HG02973 (cell line): ENCODE data around the gene SLC1A2.

Experiments used
- ATAC-seq: cut with Tn5 transposase; IDR thresholded peaks from one replicate; pipeline ENCODE4 v1.9.1; 2021; ENCODE audit warnings: moderate library complexity; ENCODE audit not compliant: unreplicated experiment

Gene SLC1A2

DNA sequence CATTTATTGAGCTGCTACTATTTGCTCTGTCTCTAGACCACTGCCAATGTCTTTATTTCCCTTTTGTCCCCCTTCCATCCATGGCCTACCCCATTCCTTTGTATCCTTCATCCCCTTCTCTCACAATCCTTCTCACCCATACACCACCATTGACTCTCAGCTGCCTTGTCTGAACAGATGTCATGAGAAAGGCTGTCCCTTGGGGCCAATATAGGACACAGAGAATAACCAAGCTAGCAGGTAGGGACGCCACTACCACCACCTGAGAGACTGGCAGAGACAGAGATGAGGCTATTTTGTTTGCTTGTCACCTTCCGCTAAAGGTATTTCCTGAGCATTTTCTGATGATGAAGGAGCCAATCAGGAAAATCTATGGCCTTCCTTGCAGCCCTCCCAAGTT is 141.5 kb downstream of the SLC1A2 start:
- ATAC-seq: no peak

DNA sequence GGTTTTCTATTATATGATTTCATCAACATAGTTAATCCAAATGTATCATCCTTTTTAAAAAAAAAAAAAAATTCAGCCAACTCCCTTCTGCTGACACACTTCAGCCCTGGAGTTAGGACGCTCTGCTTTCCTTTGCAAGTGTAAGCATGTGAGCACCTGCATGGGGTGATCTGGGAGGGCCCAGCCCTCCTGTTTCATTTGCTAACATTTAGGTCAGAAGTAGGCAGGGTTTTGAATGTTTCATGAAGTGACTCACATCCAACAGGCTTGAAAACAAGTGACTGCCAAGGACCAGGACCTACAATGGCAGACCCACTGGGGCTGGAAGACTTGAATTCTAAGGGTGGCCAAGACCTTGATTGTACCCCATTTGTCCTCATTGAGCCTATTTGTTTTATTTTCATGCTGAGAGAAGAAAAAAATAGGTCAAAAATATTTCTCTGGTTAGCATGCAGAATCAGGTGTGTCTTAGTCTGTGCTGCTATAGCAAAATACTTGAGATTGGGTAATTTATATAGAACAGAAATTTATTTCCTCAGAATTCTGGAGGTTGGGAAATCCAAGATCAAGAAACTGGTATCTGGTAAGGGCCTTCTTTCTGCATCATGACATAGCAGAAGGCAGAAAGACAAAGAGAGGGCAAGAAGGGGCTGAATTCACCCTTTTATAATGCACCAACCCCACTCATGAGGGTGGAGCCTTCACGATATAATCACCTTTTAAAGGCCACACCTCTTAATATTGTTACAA is 142.8 kb downstream of the SLC1A2 start:
- no peak for ATAC-seq

DNA sequence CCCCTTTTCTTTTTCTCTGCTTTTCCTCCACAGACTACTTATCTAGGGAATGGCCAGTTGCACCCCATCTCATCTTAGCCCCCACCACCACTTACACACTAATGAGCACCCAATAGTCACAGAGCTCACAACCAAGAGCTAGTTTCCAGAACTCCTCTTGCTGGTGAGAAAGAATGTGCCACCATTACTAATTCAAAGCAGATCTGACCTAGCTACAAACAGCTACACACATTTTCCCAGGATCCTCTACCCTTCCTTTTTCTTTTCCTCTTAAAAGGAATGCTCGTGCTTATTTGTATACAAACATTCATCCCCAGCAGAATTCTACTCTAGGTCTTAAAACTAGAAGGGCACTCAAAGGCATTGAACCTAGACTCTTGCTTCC is 143.6 kb downstream of the SLC1A2 start:
- ATAC-seq: no peak

DNA sequence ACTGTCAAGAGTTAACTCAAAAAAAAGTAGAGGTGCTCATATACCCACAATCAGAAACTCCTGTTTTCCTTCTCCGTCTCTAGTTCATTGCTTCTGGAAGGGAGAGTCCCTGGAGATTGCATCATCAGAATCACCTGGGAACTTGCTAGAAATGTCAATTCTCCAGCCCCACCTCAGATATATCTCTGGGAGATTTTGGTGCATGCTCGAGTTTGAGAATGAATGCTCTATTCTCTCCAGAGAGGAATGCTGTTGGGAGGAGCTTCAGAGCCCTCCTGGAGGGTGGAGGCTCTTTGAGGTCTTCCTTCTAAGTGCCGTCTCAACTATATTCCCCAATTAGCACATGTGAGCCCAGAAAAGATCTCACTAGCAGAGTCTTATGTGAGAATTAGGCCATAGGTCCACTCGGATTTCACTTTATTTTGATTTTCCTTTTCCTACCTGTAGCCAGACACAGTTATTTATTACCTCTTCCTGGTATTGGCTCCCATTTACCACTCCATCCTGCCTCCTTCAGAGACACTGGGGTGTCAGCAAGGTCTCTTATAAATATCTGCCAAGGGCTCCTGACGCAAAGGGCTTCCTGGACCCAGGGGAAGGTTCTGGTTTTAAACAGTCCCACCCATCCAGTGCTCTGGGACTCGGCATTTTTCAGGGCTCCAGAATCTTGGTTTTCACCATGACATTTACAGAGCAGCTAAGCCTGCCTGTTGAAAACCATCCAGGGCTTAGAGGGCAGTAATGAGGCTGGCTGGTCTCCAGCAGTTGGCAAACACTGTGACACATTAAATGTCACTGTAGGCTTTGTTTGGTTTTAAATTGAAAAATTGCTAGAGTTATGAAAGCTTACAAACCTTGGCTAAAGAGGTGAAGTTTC is 144.2 kb downstream of the SLC1A2 start:
- ATAC-seq: no peak

DNA sequence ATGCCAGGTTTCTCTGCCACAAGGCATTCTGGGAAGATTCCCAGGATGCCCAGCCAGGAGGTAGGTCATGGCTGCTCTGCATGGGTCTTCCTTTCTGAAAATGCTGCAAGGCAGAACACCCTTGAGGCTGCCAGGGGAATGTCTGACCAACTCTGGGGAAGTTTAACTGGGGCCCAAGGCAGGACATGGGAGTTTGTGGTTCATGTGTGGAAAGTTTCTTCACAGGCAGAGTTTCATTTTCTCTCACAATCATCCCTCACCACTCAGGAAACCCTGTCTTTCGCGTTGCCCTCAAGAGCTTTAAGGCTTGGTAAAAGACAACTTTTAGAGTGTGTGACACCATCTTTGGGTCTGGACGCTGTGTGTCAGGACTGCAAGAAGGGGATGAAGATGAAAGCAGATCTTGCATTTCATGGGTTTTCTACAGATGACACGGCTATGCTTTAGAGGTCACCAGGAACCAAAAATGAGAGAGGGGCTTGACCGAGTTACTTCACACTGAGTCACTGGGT is 146.9 kb downstream of the SLC1A2 start:
- ATAC-seq: peak; percentile 86

DNA sequence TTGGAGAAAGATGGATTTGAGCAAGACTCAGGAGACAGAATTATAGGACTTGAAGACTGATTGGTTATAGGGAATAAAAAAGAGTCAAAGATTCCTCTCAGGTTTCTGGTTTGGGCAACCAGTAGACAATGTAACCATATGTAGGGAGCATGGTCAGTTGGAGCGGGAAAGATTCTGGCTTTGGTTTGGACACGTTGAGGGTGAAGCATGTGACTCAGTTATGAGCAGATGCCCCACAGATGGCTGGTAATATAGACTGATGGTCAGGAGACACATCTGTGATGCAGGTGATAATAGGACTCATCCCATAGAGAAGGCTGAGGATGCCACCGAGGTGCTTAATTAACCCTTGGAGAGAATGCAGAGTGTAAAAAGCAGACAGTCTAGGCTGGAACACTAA is 148.3 kb downstream of the SLC1A2 start:
- ATAC-seq: no peak

DNA sequence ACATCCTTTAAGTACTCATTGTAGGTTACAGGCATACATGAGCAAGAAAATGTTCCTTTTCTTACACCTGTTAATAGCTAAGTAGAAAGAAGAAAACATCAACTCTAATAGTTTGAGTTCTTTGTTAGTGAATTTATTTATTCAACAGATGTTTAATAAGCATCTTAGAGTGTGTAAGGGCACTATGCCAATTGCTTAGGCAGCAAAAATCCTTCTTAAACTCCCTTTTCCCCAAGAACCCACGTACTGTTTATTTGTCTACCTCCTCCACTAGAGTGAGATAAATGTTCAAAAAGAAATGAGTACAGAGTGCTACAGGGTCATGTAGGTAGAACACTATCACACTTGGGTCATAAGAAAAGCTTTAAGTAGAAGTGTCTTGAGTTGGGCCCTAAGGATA is 149.0 kb downstream of the SLC1A2 start:
- ATAC-seq: no peak

DNA sequence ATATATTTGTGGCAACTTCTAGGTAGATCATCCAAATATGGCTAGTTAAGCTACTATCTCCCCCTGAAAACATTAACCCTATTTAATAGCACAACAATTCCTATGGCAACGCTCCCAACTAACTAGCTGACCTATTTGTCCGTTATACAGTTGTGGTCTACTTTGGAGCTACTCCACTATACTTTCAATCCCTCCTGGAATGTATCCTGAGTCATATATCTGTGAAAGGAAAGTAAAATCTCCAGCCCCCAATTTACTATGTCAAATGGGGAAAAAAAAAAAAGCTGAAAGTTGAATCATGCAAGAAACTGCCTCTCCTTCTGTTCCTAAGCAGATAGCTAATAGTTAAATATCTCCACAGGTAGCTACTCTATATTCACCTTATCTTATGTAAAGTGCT is 151.9 kb downstream of the SLC1A2 start:
- ATAC-seq: no peak

DNA sequence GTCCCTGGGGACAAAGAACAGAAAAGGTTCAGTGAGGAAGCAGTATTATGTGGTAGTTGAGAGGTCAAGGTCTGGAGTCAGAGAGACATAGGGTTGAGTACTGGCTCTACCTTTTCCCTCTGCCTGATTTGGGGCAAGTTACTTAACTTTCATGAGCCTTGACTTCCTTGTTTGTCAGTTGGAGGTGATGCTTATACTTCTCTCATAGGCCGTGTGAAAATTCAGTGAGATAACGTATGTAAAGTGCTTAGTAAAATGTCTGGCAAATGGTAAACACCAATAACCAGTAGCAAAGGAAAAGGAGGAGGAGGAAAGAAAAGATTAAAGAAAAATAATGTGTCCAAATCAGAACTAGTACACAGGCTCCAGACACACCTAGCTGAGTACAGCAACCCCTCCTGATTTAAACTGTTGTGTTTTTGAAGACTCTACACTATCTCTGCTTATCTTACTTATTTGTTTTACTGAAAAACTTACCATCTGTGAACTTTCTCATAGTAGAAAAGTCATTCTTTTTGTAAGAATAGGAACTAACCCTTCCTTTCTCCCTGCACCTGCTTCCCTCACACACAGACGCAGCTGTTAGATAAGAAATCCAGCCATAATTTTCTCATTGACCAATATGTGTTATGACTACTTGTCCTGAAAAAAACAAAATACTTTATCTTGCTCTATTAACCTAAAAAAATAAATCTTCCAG is 153.5 kb downstream of the SLC1A2 start:
- ATAC-seq: no peak

DNA sequence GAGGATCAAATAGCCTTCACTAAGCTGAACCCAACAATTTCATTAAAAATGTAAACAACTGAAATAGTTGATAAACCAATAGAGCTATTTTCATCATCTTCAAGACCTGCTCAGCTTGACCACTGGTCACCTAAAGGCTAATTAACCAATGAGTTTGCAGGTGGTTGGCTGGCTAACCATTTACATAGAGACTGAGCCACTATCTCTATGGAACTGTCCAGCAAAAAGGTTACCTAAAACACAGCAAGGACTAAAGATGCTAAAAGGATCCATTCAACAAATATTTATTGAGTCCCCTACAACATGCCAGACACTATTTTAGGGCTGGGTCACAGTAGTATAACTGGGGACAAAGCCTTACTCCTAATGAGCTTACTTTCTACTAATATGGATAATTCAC is 156.6 kb downstream of the SLC1A2 start:
- no peak for ATAC-seq

DNA sequence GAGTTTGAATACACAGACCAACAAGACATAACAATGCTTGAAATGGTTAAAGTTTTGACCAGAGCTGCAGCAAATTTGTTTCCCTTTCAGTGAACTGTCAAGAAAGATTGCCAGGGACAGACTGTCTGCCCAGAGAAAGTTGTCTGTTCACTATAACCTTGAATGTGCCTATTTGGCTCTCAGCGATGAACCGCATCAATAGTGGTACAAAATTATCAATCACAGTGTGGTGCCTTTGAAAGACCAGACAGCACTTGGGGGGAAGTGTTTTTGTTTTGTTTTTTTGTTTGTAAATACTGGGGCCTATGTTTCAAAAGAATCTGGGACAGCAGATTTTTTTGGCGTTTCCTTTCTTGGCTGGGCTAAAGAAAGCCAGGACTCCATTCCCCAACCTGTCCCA is 157.3 kb downstream of the SLC1A2 start:
- no peak for ATAC-seq

DNA sequence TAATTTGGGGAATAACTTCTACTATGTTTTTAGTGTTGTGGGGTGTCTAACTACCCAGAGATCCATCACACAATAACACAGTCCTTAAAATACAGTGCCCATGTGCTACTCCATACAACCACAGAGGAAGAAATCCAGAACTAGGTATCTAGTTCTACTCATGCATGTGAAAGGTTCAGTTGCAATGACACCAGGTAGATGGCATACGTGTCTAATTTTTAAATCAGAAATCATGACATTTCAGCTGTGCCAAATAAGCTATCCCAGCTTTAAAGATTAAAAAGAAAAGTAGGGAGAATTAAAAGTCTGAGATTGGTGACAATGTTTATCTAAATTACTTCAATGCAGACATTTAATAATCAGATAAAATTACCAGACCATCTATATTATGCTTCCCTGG is 158.2 kb downstream of the SLC1A2 start:
- no peak for ATAC-seq

DNA sequence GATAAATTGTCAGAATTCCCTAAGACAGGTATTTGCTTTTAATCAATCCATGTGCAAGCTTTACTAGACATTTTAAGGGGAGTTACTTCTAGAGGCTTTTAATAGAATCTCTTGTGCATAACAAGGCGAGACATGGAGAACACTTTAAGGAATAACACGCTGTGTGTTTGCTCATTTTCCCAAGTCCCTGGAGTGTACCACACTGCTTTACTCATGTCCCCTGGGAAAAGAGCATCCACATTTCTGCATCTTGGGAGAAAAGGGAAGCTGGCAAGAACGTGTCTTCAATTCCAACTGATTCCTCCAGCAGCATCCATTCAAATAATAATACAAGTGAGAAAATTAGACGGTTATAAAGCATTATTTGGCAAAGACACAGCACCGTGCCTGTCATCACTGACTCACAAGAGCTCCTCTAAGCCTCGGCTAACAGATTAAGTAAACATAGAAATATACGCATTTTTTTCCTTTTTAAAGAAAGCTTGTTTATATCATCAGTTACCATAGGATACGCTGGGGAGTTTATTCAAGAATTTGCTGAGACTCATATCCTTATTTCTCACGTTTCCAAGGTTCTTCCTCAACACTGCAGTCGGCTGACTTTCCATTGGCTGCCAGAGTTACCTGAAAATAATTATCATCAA is 158.9 kb downstream of the SLC1A2 start:
- no peak for ATAC-seq

DNA sequence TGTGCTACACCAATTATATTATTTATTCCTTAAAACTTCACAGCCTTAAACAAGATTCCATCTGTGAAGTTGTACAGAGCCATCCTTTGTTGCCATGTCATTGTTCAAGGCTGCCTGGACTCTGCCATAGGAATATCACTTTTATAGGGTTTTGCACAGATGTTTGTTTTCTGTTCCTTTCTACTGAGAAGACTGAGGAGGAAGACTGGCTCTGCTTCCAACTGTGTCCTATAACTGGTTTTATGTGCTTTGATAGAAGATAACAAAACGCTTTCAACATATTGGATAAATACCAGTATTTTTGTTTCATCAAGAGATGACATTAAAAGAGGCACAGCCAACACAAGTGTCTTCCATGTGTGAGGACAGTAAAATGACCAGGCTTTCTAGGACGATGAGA is 159.8 kb downstream of the SLC1A2 start:
- no peak for ATAC-seq

DNA sequence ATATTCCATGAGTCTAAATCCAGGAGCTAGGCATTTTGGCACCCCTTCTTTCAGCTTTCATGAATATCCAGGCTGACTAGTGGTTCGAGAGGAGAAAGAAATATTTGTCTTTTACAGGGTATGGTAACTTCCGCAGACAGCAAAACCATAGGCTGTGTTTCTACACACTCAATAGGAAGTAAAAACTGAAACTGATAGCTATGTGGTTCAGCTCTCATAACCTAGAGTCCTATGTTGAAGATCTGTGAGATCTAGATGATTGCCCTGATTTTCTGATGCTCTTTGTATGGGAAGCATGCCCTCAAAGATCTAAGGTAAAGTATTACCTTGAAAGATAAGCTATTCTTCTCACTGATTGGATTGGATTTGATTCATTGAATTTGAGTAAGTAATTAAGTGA is 162.1 kb downstream of the SLC1A2 start:
- peak; percentile 95 for ATAC-seq

DNA sequence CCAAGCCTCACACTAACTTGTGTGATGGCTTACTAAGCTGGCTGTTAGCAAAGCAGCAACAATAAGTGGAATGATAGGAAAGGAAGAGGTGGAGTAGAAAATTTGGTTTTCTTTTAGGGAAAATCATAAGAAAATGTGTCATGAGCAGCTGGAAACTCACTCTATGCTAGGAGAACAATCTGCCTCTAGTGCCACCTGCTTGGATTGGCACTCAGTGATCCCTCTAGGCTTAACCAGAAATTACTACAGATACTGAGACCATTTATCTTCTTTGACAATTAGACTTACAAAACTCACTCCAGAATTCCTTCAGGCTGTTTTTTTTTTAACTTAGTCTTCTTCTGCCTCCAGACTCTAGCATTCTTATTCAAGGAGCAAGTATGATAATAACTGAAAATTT is 163.1 kb downstream of the SLC1A2 start:
- no peak for ATAC-seq

DNA sequence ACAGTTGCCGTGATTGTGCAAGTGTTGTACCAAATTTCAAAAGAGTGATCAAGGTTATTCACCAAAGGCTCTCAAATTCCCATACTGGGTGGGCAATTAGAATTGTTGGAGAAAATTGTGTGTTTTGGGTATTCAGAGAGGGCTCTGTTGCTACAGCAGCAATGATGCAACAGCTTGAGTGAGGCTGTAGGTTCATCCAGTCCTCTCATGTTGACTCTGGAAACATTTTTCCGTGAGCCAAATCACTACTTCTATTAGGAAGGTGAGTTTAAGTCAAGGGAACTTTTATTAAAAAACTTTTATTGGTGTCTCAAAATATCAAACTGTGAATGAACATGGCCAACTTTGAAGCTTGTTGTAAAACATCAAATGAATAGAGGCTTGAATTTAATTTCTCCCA is 163.8 kb downstream of the SLC1A2 start:
- no peak for ATAC-seq

DNA sequence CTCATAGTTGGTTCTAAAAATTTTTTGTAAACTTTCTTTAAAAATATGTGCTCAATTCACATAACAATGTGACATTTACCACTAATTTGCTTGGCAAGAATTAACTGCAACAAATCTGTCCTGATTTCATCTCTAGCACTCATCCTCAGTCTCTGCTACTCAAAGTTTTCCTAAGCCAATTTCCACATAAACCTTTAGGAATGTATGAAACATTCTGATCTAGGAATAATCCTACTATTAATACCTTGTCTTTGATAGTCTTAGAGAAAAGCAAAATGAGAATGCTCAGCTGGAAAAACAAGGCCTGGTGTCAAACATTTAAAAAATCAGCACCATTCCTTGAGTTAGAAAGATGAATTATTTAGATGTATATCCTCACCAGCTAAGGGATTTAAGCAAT is 166.1 kb downstream of the SLC1A2 start:
- ATAC-seq: no peak

DNA sequence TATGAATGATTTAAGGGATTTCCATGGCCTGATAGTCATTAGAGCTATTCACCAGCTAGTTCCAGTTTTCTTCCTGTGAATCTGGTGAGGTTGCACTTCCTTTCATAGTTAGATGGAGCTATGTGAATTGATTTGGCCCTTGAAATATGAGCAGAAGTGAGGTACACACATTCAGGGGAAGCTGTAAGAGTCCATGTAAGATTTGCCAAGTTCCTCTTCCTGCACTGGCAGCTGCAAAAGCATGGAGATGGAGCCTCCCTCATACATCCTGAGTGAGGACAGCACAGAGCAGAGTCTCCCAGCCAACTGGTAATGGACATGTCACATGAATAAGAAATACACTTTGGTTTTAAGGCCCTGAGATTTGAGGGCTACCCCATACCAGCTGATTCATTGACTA is 168.7 kb downstream of the SLC1A2 start:
- ATAC-seq: no peak

DNA sequence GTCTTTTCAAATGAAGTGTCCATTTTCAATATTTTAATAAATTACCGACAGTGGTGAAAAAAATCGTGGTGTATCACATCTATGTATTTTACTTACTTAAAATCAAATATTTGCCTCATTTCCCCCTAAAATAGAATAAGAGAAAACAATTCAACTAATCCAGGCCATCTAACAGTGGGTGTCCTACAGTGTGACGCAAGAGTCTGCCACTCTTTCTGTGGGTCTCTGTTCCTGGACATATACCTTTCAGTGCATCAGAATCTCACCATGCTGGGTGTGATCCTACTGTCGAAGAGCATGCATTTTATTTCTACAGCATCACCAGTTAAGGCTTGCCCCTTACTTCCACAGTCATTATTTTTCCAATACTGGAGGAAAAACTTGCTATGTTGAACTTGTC is 169.2 kb downstream of the SLC1A2 start:
- no peak for ATAC-seq
